Prostate gland (tissue), 2 donors: ENCODE results near the gene FRK. TPM values are rescaled to one million over a fixed set of nuclear protein-coding genes. Genes with fewer than 3 reads are reported as not detected.
"Not testable (repeated sequence)": the region's sequence is repeated elsewhere in the genome, so short reads cannot be mapped to it uniquely, and the experiment has no call there.

Source experiments
- DNase-seq: peaks from one replicate; pipeline ENCODE4 v3.0.0-alpha.2; 2019; ENCODE audit warnings: low spot score
- H3K27ac ChIP-seq, 2 donors: fragments of 200-600 bp; sonication (generic); 2 replicates each; pipeline ENCODE4 v1.5.1; 2017 to 2019
- H3K27me3 ChIP-seq: fragments of 200-600 bp; sonication (generic); replicated peaks from 2 replicates; pipeline ENCODE4 v1.5.1; 2019; ENCODE audit not compliant: insufficient read depth
- H3K36me3 ChIP-seq, 2 donors: fragments of 200-600 bp; sonication (generic); 1 replicate in 1 of 2; 2 replicates in 1 of 2; pipeline versions ENCODE4 v1.5.1 to v1.8.1; 2017 to 2019
- H3K4me1 ChIP-seq: fragments of 200-600 bp; sonication (generic); replicated peaks from 2 replicates; pipeline ENCODE4 v1.5.1; 2019
- H3K4me3 ChIP-seq, 2 donors: fragments of 200-600 bp; sonication (generic); 2 replicates each; pipeline ENCODE4 v1.5.1; 2017 to 2019
- H3K9me3 ChIP-seq: fragments of 200-600 bp; sonication (generic); 2 replicates; pipeline ENCODE4 v1.5.1; 2017
- POLR2A ChIP-seq: fragments of 450-650 bp; IDR thresholded peaks from one replicate; pipeline ENCODE4 v1.6.1; 2016; ENCODE audit warnings: antibody characterized with exemption, mild to moderate bottlenecking
- POLR2AphosphoS5 ChIP-seq: sonication (generic); formaldehyde crosslinking; IDR thresholded peaks from one replicate; pipeline ENCODE4 v1.6.1; 2017; ENCODE audit warnings: antibody characterized with exemption
- WGBS: methylation state at CpG from one replicate; pipeline ENCODE4 v1.1.5; 2018; 5-methylcytosine and 5-hydroxymethylcytosine counted together
- intact Hi-C: fragments of 100-400 bp; cut with DNase I; formaldehyde crosslinking; loops from one replicate; pipeline ENCODE4 v1.14.2; 2022
- total RNA-seq, 2 donors: library from RNA; depleted of rRNA; stranded (reverse); fragments of >200 nt; gene quantifications; one replicate each; pipeline ENCODE4 v1.1.0, GENCODE V29; 2016
- TF ChIP-seq, protein P1 (sequence below), 4 experiments: fragments of 200-600 bp in 2 of 4; fragments of 450-650 bp in 2 of 4; sonication (generic) in 2 of 4; IDR thresholded peaks; 1 replicate in 3 of 4; 2 replicates in 1 of 4; pipeline ENCODE4 v1.5.1; 2016 to 2019; ENCODE audit warnings: antibody characterized with exemption in 4 of 4, mild to moderate bottlenecking in 2 of 4, moderate library complexity in 2 of 4

FRK gene
- total RNA-seq, 2 donors from 2014 or later, result 3.2 to 6.9 TPM

DNA sequence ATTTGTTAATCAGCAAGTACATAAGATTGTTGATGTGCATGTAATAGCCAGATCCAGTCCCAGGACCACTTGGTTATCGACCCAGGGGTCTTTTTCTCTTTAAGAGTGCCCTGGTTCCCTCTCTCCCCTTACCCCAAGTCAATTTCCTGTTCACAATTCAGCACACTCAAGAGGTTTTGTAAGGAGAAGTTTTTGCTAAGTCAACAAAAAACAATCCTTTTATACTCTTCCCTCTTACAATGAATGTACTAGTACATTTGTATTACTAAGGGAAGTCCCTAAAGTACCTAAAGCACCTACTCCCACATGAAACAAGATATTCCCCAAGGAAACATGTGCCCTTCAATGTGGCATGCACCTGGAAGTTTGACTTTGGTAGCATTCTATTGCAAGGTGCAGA is 38.3 kb upstream of the FRK start:
- no peak overlapping the region for H3K27ac ChIP-seq
- TF ChIP-seq POLR2AphosphoS5 (no peak), POLR2A (no peak)
- no peak for DNase-seq

DNA sequence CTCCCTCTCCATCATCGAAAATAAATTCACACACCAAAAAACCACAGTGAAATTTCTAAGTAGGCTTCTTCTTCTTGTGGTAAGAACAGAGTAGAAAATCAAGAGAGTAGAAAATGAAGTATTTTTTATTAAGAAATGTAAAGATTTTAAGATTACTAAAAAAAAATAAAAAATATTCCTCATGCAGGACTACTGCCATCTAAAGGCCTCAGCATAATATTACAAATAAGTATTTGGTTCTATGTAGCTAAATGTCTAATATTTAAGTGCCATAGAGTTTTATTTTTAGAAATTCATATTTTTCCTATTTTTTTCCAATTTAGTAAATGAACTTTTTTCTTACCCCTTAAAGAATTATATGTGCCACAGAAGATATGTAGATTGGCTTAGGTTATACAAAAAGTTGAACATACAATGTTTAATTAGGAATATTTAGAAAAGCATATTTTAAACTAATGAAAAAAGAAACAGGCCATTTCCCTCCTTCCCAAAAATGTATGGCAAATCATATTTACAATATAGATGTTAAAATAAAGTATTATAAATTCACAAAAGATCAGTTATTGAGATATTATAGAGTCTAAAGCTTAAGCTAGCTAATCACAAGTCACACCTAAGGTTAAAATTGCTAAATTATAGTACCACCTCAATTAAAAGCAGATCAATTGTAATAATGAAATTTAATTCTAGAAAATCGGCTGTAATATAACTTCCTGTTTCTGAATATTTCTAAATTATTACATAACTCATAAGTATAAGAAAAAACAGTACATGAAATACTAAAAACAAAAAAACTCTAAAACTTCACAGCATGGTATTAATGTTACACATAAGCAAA is 36.5 kb upstream of the FRK start:
- no peak overlapping the region for H3K4me3 ChIP-seq
- intact Hi-C loops, result no loop called here
- H3K9me3 ChIP-seq, result no peaks in the 10 kb centered on the region
- H3K27me3 ChIP-seq, result no peaks in the 10 kb centered on the region
- H3K4me1 ChIP-seq, result no peaks in the 10 kb centered on the region
- DNase-seq, result no peak
- WGBS, result 41% methylated on average over 2 of the region's 2 CpGs
- no peaks in the 10 kb centered on the region for H3K36me3 ChIP-seq
- no peak overlapping the region for H3K27ac ChIP-seq
- TF ChIP-seq, protein P1, sequence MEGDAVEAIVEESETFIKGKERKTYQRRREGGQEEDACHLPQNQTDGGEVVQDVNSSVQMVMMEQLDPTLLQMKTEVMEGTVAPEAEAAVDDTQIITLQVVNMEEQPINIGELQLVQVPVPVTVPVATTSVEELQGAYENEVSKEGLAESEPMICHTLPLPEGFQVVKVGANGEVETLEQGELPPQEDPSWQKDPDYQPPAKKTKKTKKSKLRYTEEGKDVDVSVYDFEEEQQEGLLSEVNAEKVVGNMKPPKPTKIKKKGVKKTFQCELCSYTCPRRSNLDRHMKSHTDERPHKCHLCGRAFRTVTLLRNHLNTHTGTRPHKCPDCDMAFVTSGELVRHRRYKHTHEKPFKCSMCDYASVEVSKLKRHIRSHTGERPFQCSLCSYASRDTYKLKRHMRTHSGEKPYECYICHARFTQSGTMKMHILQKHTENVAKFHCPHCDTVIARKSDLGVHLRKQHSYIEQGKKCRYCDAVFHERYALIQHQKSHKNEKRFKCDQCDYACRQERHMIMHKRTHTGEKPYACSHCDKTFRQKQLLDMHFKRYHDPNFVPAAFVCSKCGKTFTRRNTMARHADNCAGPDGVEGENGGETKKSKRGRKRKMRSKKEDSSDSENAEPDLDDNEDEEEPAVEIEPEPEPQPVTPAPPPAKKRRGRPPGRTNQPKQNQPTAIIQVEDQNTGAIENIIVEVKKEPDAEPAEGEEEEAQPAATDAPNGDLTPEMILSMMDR (IDR thresholded peaks at IDR 0.05), result peak in 3 of 4 experiments; percentile 46 to 55 (median 46)
- TF ChIP-seq POLR2AphosphoS5, result no peak

More for the DNA sequence above, 38.3 kb upstream of the FRK start:
- no peaks in the 10 kb centered on the region for H3K36me3 ChIP-seq
- H3K27me3 ChIP-seq, result no peaks in the 10 kb centered on the region
- H3K9me3 ChIP-seq, result no peaks in the 10 kb centered on the region
- intact Hi-C loops, result no loop called here
- WGBS, result 88% methylated on average over 1 of the region's 1 CpG
- no peak overlapping the region for H3K4me3 ChIP-seq
- no peaks in the 10 kb centered on the region for H3K4me1 ChIP-seq

DNA sequence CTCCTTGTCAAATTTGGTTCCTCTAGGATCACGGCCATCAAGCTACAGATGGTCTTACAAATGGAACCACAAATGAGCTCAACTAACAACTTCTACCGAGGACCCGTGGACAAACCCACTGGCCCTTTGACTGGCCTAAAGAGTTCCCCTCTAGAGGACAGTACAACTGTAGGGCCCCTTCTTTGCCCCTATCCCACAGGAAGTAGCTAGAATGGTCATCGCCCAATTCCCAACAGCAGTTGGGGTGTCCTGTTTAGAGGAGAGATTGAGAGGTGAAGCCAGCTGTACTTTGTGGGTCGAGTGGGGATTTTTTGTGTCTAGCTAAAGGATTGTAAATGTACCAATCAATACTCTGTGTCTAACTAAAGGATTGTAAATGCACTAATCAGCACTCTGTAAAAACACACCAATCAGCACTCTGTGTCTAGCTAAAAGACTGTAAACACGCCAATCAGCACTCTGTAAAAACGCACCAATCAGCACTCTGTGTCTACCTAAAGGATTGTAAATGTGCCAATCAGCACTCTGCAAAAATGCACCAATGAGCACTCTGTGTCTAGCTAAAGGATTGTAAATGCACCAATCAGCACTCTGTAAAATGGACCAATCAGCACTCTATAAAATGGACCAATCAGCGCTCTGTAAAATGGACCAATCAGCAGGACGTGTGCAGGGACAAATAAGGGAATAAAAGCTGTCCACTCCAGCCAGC is 35.5 kb upstream of the FRK start:
- H3K9me3 ChIP-seq, H3K36me3 ChIP-seq, H3K27me3 ChIP-seq, H3K27ac ChIP-seq, intact Hi-C loops, H3K4me3 ChIP-seq, DNase-seq, H3K4me1 ChIP-seq: not testable (repeated sequence)
- WGBS, result 92% methylated on average over 9 of the region's 9 CpGs

DNA sequence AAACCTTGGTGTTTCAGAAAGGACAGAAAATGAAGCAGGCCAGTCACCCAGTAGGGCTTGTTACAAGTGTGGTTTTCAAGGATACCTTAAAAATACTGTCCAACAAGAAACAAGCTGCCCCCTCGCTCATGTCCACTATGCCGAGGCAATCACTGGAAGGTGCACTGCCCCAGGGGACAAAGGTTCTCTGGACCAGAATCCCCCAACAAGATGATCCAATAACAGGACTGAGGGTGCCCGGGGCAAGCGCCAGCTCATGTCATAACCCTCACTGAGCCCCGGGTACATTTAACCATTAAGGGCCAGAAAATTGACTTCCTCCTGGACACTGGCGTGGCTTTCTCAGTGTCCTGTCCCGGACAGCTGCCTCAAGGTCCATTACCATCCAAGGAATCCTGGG is 33.4 kb upstream of the FRK start:
- TF ChIP-seq POLR2AphosphoS5, result no peak
- TF ChIP-seq, protein P1 (IDR thresholded peaks at IDR 0.05), result no peak
- H3K9me3 ChIP-seq, result no peaks in the 10 kb centered on the region
- intact Hi-C loops, result no loop called here
- WGBS, result 97% methylated on average over 7 of the region's 7 CpGs
- no peak overlapping the region for H3K4me3 ChIP-seq
- DNase-seq, result no peak
- H3K36me3 ChIP-seq, result no peaks in the 10 kb centered on the region
- H3K4me1 ChIP-seq, result no peaks in the 10 kb centered on the region
- H3K27me3 ChIP-seq, result no peaks in the 10 kb centered on the region
- no peak overlapping the region for H3K27ac ChIP-seq

DNA sequence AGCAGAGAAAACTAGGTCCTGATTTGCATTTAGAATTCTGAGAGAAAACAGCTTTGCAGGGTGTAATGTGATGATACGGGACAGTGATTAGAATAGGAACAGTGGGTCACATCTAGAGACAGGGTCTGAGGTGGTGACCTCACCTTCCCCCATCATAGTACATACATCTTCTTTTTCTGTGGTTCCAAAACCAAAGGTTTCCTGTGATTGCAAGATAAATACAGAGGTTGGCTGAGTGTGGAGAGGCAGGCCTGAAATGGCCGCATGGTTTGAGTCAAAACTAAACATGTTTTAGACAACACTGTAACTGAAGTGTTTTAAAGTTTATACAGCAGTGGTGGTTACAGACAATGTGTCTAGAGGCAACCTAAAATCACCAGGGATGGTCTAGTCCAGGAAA is 29.6 kb upstream of the FRK start:
- no peak overlapping the region for H3K27ac ChIP-seq
- H3K36me3 ChIP-seq, result no peaks in the 10 kb centered on the region
- H3K27me3 ChIP-seq, result no peaks in the 10 kb centered on the region
- no peaks in the 10 kb centered on the region for H3K4me1 ChIP-seq
- 85% methylated on average over 2 of the region's 2 CpGs for WGBS
- no peak overlapping the region for H3K4me3 ChIP-seq
- H3K9me3 ChIP-seq, result no peaks in the 10 kb centered on the region
- TF ChIP-seq, protein P1 (IDR thresholded peaks at IDR 0.05), result no peak
- no peak for TF ChIP-seq POLR2A
- TF ChIP-seq POLR2AphosphoS5, result no peak
- DNase-seq, result no peak
- intact Hi-C loops, result no loop called here

DNA sequence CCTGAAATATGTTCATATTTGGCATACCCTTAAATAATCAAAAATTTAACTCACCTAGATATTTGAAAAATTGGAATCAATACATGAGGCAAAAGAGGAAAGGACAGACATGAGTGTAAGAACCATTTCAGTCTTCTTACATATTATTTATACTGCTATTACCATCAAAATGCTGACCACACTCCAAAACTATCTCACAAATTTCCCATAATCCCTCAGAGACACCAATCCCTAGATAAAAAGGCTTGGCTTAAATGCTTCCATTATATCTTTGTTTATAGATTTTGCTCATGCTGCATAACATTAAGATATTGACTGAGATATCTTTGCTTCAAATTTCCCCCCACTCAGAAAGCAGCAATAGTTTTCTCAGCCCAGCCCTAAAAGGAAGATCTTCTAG is 28.3 kb upstream of the FRK start:
- H3K27me3 ChIP-seq, result no peaks in the 10 kb centered on the region
- no peak overlapping the region for H3K27ac ChIP-seq
- intact Hi-C loops, result no loop called here
- no peak overlapping the region for H3K4me3 ChIP-seq
- no peaks in the 10 kb centered on the region for H3K36me3 ChIP-seq
- H3K4me1 ChIP-seq, result no peaks in the 10 kb centered on the region
- no peak for DNase-seq
- H3K9me3 ChIP-seq, result no peaks in the 10 kb centered on the region
- no peak for TF ChIP-seq POLR2A
- TF ChIP-seq, protein P1 (IDR thresholded peaks at IDR 0.05), result no peak
- no peak for TF ChIP-seq POLR2AphosphoS5
